ENCODE data around the gene PGAP3.

PGAP3 gene

DNA sequence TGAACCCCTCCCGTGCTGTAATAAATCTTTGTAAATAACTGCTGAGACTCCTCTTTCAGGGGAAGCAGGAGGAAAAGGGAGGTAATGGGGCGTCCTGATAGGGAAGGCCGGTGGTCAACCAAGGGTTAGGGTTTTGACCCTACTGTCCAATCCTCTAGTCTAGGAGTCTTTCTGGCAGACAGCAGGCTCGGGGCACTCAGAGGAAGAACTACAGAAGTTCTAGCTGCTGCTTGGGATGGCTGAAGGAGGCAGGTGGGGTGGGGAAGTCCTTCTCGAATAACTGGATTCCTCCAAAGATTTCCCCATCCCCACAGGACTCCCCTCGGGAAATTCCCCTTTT is 51.3 kb downstream of the PGAP3 start:
- no peak for DNase-seq

DNA sequence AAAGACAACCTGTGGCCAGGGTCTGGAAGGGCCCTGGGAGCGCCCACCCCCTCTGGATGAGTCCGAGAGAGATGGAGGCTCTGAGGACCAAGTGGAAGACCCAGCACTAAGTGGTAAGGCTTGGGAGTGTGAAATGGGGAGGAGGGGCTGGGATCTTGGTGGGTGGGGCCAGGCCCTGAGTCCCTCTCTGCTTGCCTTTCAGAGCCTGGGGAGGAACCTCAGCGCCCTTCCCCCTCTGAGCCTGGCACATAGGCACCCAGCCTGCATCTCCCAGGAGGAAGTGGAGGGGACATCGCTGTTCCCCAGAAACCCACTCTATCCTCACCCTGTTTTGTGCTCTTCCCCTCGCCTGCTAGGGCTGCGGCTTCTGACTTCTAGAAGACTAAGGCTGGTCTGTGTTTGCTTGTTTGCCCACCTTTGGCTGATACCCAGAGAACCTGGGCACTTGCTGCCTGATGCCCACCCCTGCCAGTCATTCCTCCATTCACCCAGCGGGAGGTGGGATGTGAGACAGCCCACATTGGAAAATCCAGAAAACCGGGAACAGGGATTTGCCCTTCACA is 52.2 kb downstream of the PGAP3 start:
- DNase-seq = no peak

DNA sequence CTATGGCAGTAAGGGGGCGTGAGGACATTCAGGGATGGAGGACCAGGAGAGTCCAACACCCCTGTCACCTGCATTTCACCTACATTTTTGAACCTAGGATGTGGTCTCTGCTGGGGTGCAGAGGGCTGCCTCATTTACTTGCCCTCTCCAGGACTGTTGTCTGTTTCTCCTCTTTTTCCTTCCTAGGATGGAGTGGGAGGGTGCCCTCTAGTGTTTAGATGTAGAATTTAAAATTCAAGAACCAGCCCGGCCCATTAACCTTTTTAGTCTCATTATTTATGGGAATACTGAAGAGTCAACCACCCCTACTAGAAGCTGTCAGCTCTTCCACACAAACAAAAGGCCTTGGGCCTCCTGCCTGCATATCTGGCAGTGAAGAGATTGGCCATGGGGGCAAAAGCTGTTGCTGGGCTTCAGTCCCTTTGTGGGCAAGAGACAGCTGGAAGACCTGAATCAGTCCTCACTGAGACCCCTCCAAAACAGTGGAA is 53.4 kb downstream of the PGAP3 start:
- peak; percentile 48 for DNase-seq

DNA sequence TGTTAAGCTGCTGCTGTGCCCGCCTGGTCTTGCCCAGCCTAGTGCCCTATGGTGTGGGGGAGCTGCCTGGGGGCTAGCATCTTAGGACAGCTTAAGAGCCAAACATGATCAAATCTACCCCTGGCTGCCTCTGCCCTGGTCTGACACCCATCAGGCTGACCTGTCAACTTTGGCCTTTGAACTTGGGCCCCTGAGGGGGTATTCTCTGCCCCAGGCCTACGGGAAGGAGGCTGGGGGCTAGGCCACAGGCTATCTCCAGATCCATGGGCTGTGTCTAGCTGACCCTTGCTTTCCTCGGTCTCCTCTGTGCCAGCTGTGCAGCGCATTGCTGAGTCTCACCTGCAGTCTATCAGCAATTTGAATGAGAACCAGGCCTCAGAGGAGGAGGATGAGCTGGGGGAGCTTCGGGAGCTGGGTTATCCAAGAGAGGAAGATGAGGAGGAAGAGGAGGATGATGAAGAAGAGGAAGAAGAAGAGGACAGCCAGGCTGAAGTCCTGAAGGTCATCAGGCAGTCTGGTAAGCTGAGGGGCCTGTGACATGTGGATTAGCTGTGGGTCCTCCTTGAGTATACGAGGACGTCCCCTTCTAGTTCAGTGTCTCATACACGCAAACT is 54.2 kb downstream of the PGAP3 start:
- DNase-seq = no peak

DNA sequence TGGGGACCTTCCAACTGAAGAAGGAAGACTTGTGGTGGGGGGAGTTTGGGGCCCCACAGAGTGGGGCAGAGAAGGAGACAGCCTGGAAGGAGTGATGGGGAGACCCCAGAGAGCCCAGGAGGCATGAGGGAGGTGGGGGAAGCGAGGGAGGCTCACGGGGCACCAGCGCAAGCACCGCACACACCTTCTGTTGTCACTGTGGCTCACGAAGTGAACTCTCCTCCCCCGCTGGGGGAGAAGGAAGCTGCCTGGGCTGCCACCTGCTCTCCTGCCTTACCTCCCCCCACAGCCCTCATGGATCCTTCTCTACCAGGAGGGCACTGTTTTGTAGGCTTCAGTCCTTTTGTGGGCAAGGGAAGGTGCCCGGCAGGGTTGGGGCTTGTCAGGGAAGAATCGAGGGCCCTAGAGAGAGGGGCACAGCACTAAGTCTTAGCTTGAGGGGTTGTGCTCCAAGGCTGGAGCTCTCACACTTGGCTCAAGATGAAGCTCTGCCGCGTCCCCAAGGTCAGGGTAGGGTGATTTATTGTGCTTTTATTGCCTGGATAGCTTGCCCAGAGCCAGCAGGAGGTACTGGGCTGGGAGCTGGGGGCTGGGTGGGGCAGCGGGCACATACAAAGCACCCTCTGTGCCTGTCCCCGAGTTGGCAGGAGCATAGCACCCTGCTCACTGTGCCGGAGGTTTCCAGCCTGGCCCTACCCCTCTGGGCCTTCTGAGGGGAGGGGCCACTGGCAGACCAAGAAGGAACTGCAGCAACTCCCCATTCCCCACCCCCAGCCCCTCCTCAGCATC is 55.5 kb downstream of the PGAP3 start:
- DNase-seq = no peak

DNA sequence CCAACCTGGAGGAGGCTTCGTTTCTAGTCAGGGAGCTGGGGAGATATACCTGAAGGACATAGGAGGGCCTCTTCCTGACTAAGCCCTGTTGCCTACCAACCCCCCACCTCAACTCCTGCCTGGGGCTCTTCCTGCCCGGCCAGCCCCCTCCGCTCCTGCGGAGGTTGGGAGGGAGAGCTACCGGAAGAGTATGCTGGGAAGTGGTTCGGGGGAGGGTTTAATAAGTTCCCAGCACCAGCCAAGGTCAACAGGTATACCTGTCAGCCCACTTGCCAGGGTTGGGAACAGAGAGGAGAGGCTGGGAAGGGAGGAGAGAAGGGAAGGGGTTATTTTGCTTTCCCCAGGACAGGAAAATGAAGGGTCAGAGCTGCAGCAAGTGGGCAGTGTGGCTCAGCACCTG is 56.5 kb downstream of the PGAP3 start:
- DNase-seq = no peak

DNA sequence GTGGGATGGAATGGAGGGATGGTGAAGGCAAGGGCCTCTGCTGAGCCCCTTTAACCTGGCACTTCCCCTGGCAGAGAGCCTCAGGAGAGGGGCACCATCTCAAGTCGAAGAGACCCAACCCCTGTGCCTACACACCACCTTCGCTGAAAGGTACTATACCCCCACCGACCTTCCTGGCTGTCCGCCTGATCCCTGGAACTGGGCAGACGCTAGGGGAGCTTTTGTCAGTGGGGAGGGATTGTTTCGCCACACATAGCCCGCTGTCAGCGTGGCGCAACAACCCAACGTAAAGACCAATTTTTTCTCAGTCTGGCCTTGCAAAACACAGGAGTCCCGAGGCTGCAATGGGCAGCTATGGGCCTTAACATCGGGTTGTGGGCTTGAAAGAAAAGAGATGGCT is 58.0 kb downstream of the PGAP3 start:
- DNase-seq = no peak

DNA sequence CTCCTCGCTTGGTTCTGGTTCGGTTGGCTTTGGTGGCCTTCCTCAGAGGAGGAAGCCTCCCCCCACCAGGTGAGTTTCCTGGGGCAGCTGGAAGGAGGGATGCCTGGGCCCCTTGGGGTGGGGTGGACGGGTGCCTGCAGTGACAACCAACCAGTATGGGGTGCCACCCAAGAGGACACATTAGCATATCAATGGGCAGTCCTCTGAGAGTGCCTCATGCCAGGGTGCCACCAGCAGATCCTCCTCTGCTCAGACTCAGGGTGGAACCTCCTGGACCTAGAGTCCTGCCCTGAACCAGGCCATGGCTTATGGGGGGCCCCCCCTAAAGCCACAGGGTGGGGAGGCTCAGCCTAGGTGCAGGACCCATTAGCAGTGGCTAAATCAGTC is 58.4 kb downstream of the PGAP3 start:
- no peak for DNase-seq

DNA sequence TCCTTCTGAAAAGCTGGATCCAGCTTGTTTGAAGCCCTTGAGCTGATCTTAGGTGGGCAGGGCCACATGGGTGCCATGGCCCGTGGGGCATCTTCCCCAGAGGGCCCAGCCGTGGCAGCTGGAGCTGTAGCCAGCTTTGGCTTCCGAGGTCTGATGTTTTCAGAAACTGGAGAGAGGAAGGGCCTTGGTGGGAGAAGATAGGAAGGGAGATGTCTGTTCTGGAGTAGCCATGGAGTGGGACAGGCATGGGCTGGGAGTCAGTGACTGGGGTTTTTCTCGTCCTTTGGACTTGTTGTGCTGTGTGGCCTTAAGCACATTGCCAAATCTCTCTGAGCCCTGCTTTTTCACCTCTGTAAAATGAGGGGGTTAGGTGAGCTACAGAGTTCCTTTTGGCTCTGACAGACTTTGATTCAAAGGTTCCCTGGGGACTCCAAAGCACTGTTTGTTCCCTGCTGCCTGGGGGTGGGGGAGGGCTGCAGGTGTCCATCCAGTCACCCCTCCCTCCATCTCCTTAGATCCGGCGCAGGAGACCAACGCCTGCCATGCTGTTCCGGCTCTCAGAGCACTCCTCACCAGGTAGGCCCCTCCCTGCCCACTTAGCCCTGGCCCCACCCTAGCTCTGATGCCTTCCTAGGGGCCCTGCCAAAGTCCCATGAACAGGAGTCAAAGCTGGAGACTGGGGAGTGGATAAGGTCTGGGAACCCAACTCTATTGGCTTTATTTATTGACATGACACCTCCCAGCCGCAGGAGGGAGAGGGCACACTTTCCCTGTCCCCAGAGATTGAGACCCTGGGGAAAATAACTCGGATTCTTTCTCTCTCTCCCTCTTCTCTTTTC is 59.0 kb downstream of the PGAP3 start:
- DNase-seq = no peak

DNA sequence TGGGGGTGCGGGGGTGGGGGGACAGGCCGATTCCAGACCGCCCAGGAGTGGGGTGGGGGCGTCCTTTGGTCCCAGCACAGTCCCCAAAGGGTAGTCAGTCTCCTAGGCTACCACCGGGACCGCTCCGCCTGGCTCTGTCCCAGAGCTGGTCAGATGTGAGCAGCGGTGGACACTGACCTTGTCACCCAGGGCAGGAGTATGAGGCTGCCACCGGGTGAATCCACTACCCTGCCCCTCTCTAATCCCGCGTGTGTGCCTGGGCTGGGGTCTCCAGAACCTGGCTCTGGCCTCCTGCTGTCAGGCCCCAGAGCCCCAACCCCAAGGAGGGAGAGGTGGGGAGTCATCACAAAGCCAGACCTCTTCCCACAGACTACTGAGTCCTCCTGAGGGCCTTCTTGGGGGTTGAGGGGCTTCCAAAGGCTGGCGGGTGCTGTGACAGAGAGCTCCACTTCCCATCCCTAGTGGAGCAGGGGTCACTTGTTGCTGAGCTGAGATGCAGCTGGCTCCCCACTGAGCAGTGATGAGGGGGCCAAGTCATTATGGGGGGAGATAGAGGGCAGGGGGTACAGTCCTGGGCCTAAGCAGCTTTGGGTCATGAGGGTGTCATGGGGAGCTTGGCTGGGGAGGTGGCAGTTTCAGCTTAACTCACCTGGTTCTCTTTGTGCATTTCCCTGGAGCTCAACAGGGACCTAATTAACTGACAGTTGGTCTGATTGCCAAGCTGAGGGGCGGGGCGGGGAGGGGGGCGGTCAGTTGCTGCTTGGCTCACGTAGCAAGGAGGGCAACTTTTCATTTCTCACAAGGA is 59.9 kb downstream of the PGAP3 start:
- DNase-seq = no peak

DNA sequence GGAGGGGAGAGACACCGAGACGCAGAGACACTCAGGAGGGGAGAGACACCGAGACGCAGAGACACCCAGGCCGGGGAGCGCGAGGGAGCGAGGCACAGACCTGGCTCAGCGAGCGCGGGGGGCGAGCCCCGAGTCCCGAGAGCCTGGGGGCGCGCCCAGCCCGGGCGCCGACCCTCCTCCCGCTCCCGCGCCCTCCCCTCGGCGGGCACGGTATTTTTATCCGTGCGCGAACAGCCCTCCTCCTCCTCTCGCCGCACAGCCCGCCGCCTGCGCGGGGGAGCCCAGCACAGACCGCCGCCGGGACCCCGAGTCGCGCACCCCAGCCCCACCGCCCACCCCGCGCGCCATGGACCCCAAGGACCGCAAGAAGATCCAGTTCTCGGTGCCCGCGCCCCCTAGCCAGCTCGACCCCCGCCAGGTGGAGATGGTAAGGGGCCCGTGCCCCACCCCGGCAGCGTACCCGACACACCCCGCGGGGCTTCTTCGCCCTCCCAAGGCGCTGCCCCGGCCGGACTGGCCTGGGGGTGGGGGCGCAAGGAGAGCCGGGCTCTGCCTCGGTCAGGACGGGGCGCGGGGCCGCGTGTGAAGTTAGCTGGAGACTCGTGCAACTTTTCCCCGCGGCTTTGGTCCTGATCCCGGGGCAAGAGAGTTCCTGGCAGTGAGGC is 60.7 kb downstream of the PGAP3 start:
- no peak for DNase-seq

DNA sequence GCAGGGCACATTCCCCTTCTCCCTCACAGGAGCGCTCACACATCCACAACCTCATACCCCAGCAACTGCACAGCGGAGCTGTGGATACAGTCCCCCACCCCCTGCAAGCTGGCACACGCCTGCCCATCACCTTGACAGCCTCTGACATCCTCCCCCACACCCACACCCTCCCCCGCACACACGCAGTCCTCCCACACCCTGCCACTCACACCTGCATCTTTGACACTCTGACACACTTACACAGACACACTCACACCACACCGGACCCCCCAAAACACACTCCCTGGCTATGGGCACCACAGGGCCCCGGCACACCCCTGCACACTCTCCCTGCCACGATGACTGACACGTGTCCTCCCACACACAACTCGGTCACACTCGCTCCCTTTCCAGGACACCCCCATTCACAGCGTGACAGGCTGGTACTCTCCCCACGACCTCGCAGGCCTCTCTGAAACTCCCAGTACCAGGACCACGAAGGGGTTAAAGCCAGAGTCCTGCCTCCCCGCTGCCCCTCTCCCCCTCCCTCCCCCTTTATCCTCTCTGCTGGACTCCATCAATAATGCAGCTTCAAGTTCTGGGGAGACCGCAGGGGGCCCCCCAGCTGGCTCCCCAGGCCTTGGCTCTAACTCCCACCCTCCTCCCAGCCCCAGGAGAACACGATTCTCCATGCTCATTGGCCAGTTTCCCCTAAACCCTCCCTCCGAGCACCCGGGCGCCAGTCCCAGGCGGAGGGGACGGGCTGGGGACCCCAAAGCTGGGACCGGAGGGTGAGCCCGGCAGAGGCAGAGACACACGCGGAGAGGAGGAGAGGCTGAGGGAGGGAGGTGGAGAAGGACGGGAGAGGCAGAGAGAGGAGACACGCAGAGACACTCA is 61.4 kb downstream of the PGAP3 start, which contains the start of gene PPP1R1B:
TSS of gene PPP1R1B (plus strand) at position 782 of the 876 bp plus-strand sequence. CDS start 441 bp downstream, outside the sequence.
- DNase-seq = no peak

DNA sequence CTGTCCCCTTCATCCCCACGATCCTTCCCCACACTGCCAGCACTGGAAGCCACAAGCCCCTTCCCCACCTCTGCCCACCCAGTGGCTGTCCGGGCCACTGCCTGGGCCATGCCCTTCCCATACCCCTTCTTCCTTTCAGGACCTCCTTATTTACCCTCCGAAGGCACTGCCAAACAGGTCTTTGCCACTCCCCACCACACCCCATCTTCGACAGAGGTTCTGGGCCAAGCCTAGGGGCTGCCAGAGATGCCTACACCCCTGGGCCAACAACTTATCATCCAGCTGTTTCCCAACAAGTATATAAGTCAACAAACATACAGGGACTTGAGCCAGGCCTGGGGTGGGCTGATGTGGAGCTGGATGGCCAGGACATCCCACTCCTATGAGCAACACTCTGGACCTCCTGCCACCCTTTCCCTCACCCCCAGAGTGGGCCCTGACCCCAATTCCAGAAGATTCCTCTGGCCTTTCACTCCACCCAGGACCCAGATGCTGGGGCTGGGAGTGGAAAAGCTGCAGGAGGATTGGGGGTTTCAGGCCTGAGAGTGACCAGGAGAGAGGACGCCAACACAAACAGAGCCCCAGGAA is 62.6 kb downstream of the PGAP3 start:
- DNase-seq = no peak

DNA sequence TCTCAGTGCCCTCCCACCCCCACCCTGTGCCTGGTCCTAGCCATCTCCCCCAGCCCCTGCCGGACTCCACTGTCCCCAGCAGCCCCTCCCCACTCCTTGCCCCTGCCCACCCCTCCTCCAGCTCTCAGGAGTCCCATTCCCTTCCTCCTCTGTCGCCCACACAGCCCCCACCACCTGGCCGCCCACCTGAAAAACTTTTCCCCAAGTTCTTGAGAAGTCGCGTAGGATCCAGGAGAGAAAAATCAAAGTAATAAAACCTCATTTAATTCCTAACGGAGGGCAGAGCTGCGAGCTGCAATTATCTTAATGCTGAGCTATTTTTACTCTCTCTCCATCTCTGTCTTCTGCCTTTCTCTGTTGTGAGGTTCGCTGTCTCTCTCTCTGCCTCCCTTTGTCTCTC is 63.5 kb downstream of the PGAP3 start:
- DNase-seq = no peak

DNA sequence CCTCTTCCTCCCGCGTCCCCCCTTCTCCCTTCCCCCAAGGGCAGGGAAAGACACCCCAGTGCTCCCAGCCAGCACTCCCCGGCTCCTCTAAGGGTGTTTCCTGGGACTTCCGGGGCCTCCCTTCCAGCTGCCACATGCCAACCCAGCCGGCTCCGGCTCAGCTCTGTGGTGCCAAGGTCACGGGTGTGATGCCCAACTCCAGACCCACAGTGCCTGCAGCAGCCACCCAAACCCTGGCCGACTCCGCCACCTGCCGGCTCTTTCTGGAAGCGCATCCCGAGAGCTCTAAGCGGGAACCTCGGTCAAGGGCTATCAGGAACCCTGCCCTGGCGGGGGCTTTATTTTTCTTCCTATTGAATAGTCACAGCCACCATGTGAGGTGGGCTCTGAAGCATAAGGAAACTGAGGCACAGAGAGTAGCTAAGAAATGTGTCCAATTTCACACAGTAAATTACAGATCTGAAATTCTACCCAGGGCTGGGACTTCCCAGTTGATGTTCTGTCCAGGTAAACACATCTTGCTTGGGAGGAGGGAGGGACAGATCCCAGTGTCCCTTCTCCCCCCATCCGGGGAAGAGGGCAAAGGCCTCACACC is 64.4 kb downstream of the PGAP3 start:
- DNase-seq = peak; percentile 87

DNA sequence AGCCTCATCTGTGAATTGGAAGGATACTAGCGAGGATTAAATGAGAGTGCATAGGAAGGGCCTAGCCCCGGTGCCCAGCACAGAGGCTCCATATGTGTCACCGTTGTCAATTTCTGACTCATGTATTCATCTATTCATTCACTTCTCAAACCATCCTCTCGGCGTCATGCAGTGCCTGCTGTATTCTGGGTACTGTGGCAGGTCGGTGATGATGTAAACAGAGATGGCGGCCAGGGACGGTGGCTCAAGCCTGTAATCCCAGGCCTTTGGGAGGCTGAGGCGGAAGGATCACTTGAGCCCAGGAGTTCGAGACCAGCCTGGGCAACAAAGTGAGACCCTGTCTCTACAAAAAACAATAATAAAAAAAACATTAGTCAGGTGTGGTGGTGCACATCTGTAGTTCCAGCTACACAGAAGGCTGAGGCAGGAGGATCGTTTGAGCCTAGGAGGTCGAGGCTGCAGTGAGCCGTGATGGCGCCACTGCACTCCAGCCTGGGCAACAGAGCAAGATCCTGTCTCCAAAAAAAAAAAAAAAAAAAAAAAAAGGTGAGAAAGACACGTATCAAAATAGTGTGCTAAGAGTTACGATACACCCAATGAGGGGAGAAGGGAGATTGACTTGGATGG is 65.4 kb downstream of the PGAP3 start:
- no peak for DNase-seq

DNA sequence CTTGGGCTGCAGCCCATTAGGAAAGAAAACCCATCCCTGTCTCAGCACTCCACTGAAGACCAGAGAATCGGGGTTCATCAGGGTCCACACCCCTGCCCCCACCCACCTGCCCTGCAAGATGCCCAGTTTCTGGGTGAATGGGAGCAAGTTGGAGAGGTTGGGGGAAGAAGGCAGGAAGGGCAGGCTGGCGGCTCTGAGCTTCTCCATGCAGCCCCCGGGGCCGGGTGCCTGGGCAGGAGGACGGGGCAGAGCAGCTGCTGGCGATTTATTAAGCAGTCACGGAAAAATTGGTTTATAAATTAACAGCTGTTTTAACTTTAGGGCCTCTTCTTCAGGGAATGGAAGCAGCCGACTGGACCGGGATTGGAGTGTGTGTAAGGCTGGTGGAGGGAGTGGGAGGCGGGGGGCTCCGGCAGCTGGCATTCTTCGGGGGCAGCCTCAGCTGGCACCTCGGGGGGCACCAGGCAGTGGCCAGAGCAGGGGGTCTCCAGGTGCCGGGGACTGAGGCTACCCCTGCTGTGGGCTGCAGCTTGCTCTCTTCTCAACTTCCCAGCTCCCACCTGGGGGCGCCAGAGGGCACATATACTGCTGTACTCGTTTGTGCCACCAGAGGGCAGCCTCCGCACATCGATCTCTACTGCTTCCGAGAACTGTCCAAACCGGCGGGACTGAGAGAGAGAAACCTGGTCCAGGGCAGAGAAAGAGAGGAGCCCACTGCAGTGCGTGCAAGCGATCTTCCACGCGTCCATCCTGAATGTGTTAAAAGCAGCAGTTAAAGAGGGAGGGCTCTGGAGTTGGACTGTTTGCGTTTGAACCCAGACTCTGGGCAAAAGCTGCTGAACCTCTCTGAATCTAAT is 66.1 kb downstream of the PGAP3 start:
- DNase-seq = peak; percentile 85
